Trophoblast cell (in vitro differentiated cells and primary cell): Measurements from ENCODE around the gene MAPK8IP1.

Experiments
- DNase-seq, 2 donors: peaks; one replicate each; pipeline ENCODE4 v3.0.0-alpha.2; 2016
- H2AFZ ChIP-seq: 2 replicates; pipeline ENCODE4 v1.6.1; 2013; ENCODE audit warnings: low read length, moderate library complexity, mild to moderate bottlenecking; ENCODE audit not compliant: insufficient read depth, poor library complexity
- H2AK5ac ChIP-seq: 2 replicates; pipeline ENCODE4 v1.6.1; 2013; ENCODE audit warnings: mild to moderate bottlenecking, low read length
- H2BK120ac ChIP-seq: 2 replicates; pipeline ENCODE4 v1.6.1; 2013; ENCODE audit warnings: low read length, mild to moderate bottlenecking, moderate library complexity; ENCODE audit not compliant: insufficient read depth, poor library complexity
- H2BK12ac ChIP-seq: 2 replicates; pipeline ENCODE4 v1.6.1; 2013; ENCODE audit warnings: mild to moderate bottlenecking, low read length, moderate library complexity
- H2BK5ac ChIP-seq: 2 replicates; pipeline ENCODE4 v1.6.1; 2013; ENCODE audit warnings: low read length, low read depth, moderate library complexity, mild to moderate bottlenecking; ENCODE audit not compliant: poor library complexity
- H3K14ac ChIP-seq: 2 replicates; pipeline ENCODE4 v1.6.1; 2013; ENCODE audit warnings: mild to moderate bottlenecking, low read length
- H3K18ac ChIP-seq: 2 replicates; pipeline ENCODE4 v1.6.1; 2013; ENCODE audit warnings: mild to moderate bottlenecking, low read length
- H3K23ac ChIP-seq: 2 replicates; pipeline ENCODE4 v1.6.1; 2013; ENCODE audit warnings: low read length
- H3K27ac ChIP-seq: 2 replicates; pipeline ENCODE4 v1.5.1; 2013; ENCODE audit warnings: low read depth, mild to moderate bottlenecking, inconsistent platforms, low read length, moderate library complexity
- H3K27me3 ChIP-seq: 2 replicates; pipeline ENCODE4 v1.6.1; 2013; ENCODE audit warnings: inconsistent platforms, mild to moderate bottlenecking, low read length, moderate library complexity; ENCODE audit not compliant: insufficient read depth
- H3K36me3 ChIP-seq, 2 experiments: 1 replicate in 1 of 2; 2 replicates in 1 of 2; pipeline ENCODE4 v1.6.1; 2013; ENCODE audit warnings: low read length in 2 of 2, mild to moderate bottlenecking in 2 of 2, moderate library complexity in 1 of 2; ENCODE audit not compliant: insufficient read depth in 2 of 2, control insufficient read depth in 1 of 2
- H3K4ac ChIP-seq: 2 replicates; pipeline ENCODE4 v1.6.1; 2013; ENCODE audit warnings: low read depth, mild to moderate bottlenecking, low read length, moderate library complexity
- H3K4me1 ChIP-seq, 2 experiments: 1 replicate in 1 of 2; 2 replicates in 1 of 2; pipeline ENCODE4 v1.6.1; 2013; ENCODE audit warnings: low read length in 2 of 2, mild to moderate bottlenecking in 2 of 2, moderate library complexity in 1 of 2; ENCODE audit not compliant: insufficient read depth in 2 of 2, control insufficient read depth in 1 of 2
- H3K4me2 ChIP-seq: 2 replicates; pipeline ENCODE4 v1.6.1; 2013; ENCODE audit warnings: inconsistent platforms, mild to moderate bottlenecking, low read length, moderate library complexity
- H3K4me3 ChIP-seq: 2 replicates; pipeline ENCODE4 v1.5.1; 2013; ENCODE audit warnings: mild to moderate bottlenecking, low read depth, low read length, inconsistent platforms
- H3K79me1 ChIP-seq: one replicate; pipeline ENCODE4 v1.6.1; 2013; ENCODE audit warnings: low read length
- H3K79me2 ChIP-seq: 2 replicates; pipeline ENCODE4 v1.6.1; 2013; ENCODE audit warnings: low read length, mild to moderate bottlenecking; ENCODE audit not compliant: control insufficient read depth, insufficient read depth, poor library complexity
- H3K9ac ChIP-seq: 2 replicates; pipeline ENCODE4 v1.6.1; 2013; ENCODE audit warnings: mild to moderate bottlenecking, low read length
- H3K9me3 ChIP-seq: 2 replicates; pipeline ENCODE4 v1.6.1; 2013; ENCODE audit warnings: low read depth, mild to moderate bottlenecking, control low read depth, inconsistent platforms, low read length; ENCODE audit not compliant: insufficient read depth
- H4K12ac ChIP-seq: 2 replicates; pipeline ENCODE4 v1.6.1; 2013; ENCODE audit warnings: low read depth, mild to moderate bottlenecking, low read length, moderate library complexity
- H4K8ac ChIP-seq: 2 replicates; pipeline ENCODE4 v1.6.1; 2013; ENCODE audit warnings: low read depth, mild to moderate bottlenecking, low read length, moderate library complexity
- H4K91ac ChIP-seq: one replicate; pipeline ENCODE4 v1.6.1; 2013; ENCODE audit warnings: low read depth, mild to moderate bottlenecking, low read length, moderate library complexity
- WGBS: extraction: QIAGEN DNeasy Blood & Tissue Kit; methylation state at CpG from one replicate; pipeline ENCODE4 v1.1.7; 2013; ENCODE audit warnings: missing lambda C conversion rate; ENCODE audit not compliant: insufficient read length, insufficient coverage; ENCODE audit errors: extremely low coverage; 5-methylcytosine and 5-hydroxymethylcytosine counted together

The MAPK8IP1 gene

DNA sequence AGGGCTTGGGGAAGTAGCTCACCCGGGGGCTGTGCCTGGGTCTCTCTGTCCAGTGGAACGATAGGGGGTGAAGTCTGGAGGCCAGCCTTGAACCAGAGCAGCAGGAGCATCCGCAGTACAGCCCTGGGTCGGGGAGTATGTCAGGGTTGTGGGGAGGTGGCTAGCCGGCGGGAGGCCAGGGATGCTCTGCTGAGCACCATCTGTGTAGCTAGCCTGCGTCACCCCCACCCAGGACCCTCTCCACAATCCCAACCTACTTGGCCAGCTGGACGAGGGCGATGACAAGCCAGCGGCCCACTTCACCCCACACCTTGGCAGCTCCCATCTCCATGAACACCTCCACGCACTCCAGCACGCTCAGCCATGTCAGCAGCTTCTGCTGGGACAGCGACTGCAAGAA, 30.0 kb downstream of the MAPK8IP1 start:
- Histone ChIP-seq H3K27me3 (no peaks in the 10 kb centered on the region), H4K12ac (no peak overlapping the region), H2BK5ac (no peak overlapping the region), H3K4me3 (no peak overlapping the region), H3K23ac (no peak overlapping the region), H2BK12ac (no peak overlapping the region), H3K9ac (no peak overlapping the region), H2AFZ (no peak overlapping the region), H3K18ac (no peak overlapping the region), H2AK5ac (no peak overlapping the region), H3K36me3 (peaks cover 39 to 41% of the 10 kb centered on the region in 2 experiments), H3K79me1 (peaks cover 10% of the 10 kb centered on the region), H4K91ac (no peak overlapping the region), H3K27ac (no peak overlapping the region), H3K4ac (no peak overlapping the region), H2BK120ac (no peak overlapping the region), H3K4me2 (no peak overlapping the region), H3K79me2 (no peaks in the 10 kb centered on the region), H3K4me1 (peaks cover 3 to 7% of the 10 kb centered on the region in 2 experiments), H3K14ac (no peak overlapping the region), H4K8ac (no peak overlapping the region), H3K9me3 (peaks cover 1% of the 10 kb centered on the region)
- no peak for DNase-seq
- WGBS: no CpG with 5 or more reads among the region's 13 CpGs

GRCh38 chr11:45917286-45917622, 31.8 kb downstream of the MAPK8IP1 start:
- Histone ChIP-seq H3K14ac (peak overlapping the region; percentile 48), H2AFZ (peak overlapping the region; percentile 4), H3K79me2 (no peaks in the 10 kb centered on the region), H3K4me1 (peaks cover 8 to 15% of the 10 kb centered on the region in 2 experiments), H3K4me3 (peak overlapping the region; percentile 92), H4K12ac (peak overlapping the region; percentile 79), H2BK120ac (peak overlapping the region; percentile 13), H4K8ac (peak overlapping the region; percentile 89), H3K9me3 (no peaks in the 10 kb centered on the region), H2BK12ac (no peak overlapping the region), H3K27me3 (peaks cover 8% of the 10 kb centered on the region), H3K36me3 (peaks cover 28% of the 10 kb centered on the region in 2 experiments), H3K9ac (peak overlapping the region; percentile 73), H3K27ac (peak overlapping the region; percentile 64), H3K4me2 (peak overlapping the region; percentile 97), H3K4ac (peak overlapping the region; percentile 49), H2AK5ac (no peak overlapping the region), H3K23ac (no peak overlapping the region), H4K91ac (peak overlapping the region; percentile 52), H2BK5ac (peak overlapping the region; percentile 23), H3K18ac (peak overlapping the region; percentile 48), H3K79me1 (peaks cover 10% of the 10 kb centered on the region)
- no CpG with 5 or more reads among the region's 16 CpGs for WGBS
- DNase-seq: no peak

- peak within 1 kb of the TSS; percentile 73 for H3K9ac ChIP-seq
- peak within 1 kb of the TSS; percentile 48 for H3K14ac ChIP-seq
- no peak within 1 kb of the TSS for H2AK5ac ChIP-seq
- peak; percentile 97 to 98 for DNase-seq
- H2BK5ac ChIP-seq: peak within 1 kb of the TSS; percentile 23
- peak within 1 kb of the TSS; percentile 92 for H3K4me3 ChIP-seq
- peaks cover 10% of the 10 kb centered on the region for H3K79me1 ChIP-seq
- H3K27ac ChIP-seq: peak within 1 kb of the TSS; percentile 64
- H3K9me3 ChIP-seq: no peaks in the 10 kb centered on the region
- peak within 1 kb of the TSS; percentile 86 for H2AFZ ChIP-seq
- peaks cover 14% of the 10 kb centered on the region for H3K27me3 ChIP-seq
- no peak within 1 kb of the TSS for H3K23ac ChIP-seq
- H4K12ac ChIP-seq: peak within 1 kb of the TSS; percentile 79
- H3K4me2 ChIP-seq: peak within 1 kb of the TSS; percentile 97
- H3K4ac ChIP-seq: peak within 1 kb of the TSS; percentile 49
- H4K8ac ChIP-seq: peak within 1 kb of the TSS; percentile 89
- no peak within 1 kb of the TSS for H2BK12ac ChIP-seq
- peak within 1 kb of the TSS; percentile 13 for H2BK120ac ChIP-seq
- WGBS: no CpG with 5 or more reads among the region's 45 CpGs
- peak within 1 kb of the TSS; percentile 48 for H3K18ac ChIP-seq
- H3K79me2 ChIP-seq: no peaks in the 10 kb centered on the region
- peaks cover 28% of the 10 kb centered on the region in 2 experiments for H3K36me3 ChIP-seq
- peak within 1 kb of the TSS; percentile 52 for H4K91ac ChIP-seq
- H3K4me1 ChIP-seq: peaks cover 11 to 20% of the 10 kb centered on the region in 2 experiments
Measured at GRCh38 chr11:45917623-45918330, 32.3 kb downstream of the MAPK8IP1 start, which contains the start of gene PEX16. PEX16 (minus strand) TSS chr11:45917877; CDS start chr11:45917811, 66 bp downstream.

DNA sequence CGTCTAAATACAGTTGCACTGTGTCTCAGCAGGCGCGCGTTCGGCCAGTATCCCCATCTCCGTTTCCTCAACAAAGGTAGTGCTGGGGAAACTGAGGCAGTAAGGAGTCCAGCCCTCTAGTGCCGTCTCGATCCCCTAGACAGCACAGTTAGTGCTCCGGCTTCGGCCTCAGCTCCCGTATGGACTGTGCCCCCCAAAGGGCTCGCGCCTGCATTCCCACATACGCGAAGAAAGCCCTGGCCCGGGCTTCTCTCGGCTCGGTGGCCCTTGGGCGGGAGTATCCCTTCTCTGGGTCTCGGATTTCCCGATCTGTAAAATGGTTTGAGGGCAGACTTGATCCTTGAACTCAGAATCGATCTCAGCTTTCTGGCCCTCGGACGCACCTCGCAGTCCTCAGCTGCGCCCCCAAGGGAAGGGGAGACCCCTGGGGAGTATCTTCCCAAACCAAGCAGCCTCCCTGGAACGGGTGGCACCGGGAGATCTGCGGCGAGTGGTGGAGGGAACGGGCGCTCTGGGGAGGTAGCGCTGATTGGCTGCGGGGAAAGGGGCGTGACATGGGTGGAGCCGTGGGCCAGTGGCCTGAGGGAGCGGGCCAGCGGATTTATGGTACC, 33.0 kb downstream of the MAPK8IP1 start:
- Histone ChIP-seq H3K18ac (peak overlapping the region; percentile 36), H2AFZ (peak overlapping the region; percentile 86), H3K4me2 (peak overlapping the region; percentile 97), H3K9ac (peak overlapping the region; percentile 72), H3K4me3 (peak overlapping the region; percentile 72), H3K4ac (no peak overlapping the region), H4K8ac (peak overlapping the region; percentile 89), H3K4me1 (peaks cover 15 to 26% of the 10 kb centered on the region in 2 experiments), H4K12ac (peak overlapping the region; percentile 37), H3K9me3 (peaks cover 4% of the 10 kb centered on the region), H2BK12ac (no peak overlapping the region), H3K27me3 (peaks cover 20% of the 10 kb centered on the region), H4K91ac (peak overlapping the region; percentile 4), H3K23ac (no peak overlapping the region), H2BK120ac (no peak overlapping the region), H2BK5ac (no peak overlapping the region), H3K36me3 (peaks cover 22% of the 10 kb centered on the region in 2 experiments), H2AK5ac (no peak overlapping the region), H3K27ac (peak overlapping the region; percentile 64), H3K14ac (peak overlapping the region; percentile 23), H3K79me1 (peaks cover 10% of the 10 kb centered on the region), H3K79me2 (no peaks in the 10 kb centered on the region)
- peak; percentile 53 to 78 for DNase-seq
- no CpG with 5 or more reads among the region's 38 CpGs for WGBS
